OCI-M2 (cell line): ENCODE data around the gene NEK11.

Source experiments
- DNase-seq: peaks from one replicate; lab custom pipeline; 2025; ENCODE audit not compliant: unreplicated experiment; lab: John Stamatoyannopoulos, UW

Gene NEK11

GRCh38 chr3:131396170-131396569, 369.5 kb downstream of the NEK11 start:
- no peak for DNase-seq

DNA sequence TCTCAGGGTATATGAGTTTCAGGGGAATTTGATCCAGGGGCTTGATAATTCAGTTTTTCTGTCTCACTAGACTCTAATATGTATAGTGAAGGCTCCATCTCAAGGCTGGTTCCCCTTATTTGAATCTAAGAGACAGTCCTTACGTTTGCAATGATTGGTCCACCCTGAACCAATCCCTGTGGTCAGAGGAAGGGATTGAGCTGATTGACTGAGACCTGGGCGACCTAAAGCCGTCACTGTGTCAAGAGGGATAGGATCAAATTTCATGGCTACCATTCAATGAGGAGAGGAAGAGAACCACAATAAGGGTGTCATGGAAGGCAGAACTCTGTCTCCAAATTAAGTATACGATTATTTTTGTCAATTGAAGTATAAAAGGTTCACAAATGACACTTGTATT, 371.2 kb downstream of the NEK11 start:
- DNase-seq = no peak
